Activated naive CD8-positive, alpha-beta T cell treated with anti-CD3 and anti-CD28 coated beads for 36 hours (primary cell): ENCODE measurements around the gene NFATC3. TPM values are rescaled to one million over a fixed set of nuclear protein-coding genes. Genes with fewer than 3 reads are reported as not detected.
A peak's percentile ranks its signal among the peaks of the same experiment; 100 is the strongest.

Experiments used
- DNase-seq: peaks from one replicate; pipeline ENCODE4 v3.0.0; 2021
- H3K27ac Mint-ChIP-seq: one replicate; pipeline ENCODE4 v1.8.0; 2022; ENCODE audit warnings: mild to moderate bottlenecking, moderate library complexity, mixed read lengths
- H3K27me3 Mint-ChIP-seq: one replicate; pipeline ENCODE4 v1.8.0; 2022; ENCODE audit warnings: mild to moderate bottlenecking, mixed read lengths
- H3K36me3 Mint-ChIP-seq: one replicate; pipeline ENCODE4 v1.8.0; 2021; ENCODE audit warnings: mild to moderate bottlenecking, mixed read lengths
- H3K4me1 Mint-ChIP-seq: one replicate; pipeline ENCODE4 v1.8.0; 2021; ENCODE audit warnings: mixed read lengths
- H3K4me3 Mint-ChIP-seq: one replicate; pipeline ENCODE4 v1.8.0; 2022; ENCODE audit warnings: mild to moderate bottlenecking, moderate library complexity, mixed read lengths
- H3K9me3 Mint-ChIP-seq: one replicate; pipeline ENCODE4 v1.8.0; 2022; ENCODE audit warnings: mixed read lengths
- total RNA-seq, 2 experiments: library from RNA; stranded (reverse); gene quantifications; one replicate each; pipeline ENCODE4 v1.2.3, GENCODE V29; 2021

The NFATC3 gene
- total RNA-seq, 2 experiments from 2014 or later: 76.3 to 79.2 TPM

DNA sequence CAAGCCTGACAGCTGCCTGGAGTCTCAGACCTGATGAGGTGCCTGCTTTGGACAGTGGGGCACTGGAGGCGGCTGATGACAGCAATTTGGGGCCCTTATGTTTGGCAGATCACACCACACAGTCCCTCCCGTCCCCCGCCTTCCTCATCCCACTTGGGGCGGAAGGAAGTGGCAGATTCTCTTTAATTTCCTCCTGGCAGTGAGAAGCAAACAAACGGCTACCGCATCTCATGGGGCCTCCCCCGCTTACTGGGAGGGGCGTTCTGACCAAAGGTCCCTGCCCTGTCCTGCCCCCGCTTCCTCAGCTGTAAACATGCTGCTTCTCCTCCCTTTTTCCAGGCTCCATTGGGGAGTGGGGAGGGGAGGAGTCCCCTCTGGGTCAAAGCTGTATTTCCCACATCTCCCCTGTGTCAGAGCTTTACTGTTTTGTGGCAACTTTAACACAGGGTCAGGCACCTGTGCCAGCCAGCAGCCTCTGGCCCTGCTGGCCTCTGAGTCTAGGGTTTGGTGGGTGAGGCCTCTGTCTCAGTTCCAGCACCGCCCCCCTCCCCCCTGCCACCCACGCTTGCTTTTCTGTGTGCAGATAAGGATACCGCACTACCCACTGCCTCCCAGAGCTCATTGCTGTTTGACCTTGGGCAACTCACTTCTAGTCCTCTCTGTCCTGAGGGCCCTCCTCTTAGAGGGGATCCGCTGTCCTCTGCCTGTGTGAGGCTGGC is 5.4 kb upstream of the NFATC3 start:
- Mint-ChIP-seq H3K4me1 (peaks cover 78% of the 10 kb centered on the region), H3K4me3 (peak overlapping the region; percentile 61), H3K27ac (peak overlapping the region; percentile 96), H3K27me3 (no peaks in the 10 kb centered on the region), H3K9me3 (no peaks in the 10 kb centered on the region), H3K36me3 (peaks cover 45% of the 10 kb centered on the region)
- peak; percentile 78 for DNase-seq

DNA sequence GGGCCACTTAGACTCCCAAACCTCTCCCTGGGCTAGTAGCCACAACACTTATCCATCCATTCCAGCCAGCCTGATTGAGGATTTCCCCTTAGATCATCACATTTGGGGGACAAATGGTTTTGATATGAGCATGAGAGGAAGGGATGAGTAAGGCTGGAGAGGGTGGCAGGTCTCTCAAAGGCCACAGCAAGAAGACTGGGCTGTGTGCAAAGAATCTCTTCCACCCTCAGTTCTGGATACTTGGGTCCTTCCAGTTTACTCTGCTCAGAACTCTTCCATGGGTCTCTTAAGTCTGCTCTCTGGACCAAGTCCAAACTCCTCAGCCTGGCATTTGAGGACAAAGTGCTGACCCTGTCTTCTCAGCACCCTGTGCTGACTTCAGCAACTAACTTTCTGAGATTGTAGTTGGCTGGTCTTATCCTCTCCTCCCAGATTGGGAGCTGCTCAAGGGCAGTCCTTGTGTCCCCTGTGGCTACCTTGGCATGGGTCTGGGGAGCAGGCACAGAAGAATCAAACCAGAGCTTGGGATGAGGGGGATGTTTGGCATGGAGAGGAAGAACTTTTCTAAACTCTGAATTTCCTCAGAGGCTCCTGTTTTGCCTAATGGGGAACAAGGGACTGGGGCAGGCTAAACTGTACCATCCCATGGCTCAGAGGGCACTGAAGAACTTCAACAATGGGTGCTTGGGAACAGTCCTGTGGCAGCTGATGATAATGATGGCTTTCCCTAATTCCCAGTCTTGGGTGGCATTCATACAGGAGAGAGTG is 3.1 kb upstream of the NFATC3 start:
- Mint-ChIP-seq H3K27me3 (no peaks in the 10 kb centered on the region), H3K36me3 (peaks cover 26% of the 10 kb centered on the region), H3K9me3 (no peaks in the 10 kb centered on the region), H3K4me3 (no peak overlapping the region), H3K4me1 (peaks cover 60% of the 10 kb centered on the region), H3K27ac (peak overlapping the region; percentile 96)
- DNase-seq: no peak

DNA sequence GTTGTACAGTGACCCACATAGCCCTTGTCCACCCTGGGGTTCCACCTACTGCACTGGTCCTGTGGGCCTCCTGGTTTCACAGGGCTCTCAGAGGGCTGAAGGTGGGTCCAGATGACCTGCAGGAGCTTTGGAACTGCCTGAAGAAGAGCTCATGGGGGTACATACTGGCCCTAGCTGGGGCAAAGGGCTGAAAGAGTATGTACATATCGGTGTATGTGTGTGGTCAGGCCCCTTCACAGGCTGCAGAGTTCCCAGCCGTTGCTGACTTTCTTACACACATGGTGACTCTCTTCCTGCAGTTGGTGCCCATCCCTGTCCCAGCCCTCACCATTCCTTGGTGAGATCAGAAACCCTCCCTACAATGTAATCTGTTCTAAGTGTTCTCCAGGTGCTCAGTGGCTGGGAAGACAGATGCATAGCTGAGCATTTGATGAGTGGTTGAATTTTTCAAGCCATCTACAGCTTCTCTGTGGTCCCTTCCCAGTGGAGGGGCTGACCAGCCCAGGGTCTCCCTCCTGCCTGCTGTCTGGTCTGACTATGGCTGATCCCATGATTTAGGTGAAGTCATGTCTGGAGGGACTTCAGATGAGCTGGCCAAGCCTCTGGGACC is 2.4 kb upstream of the NFATC3 start:
- H3K4me1 Mint-ChIP-seq: peaks cover 61% of the 10 kb centered on the region
- H3K27ac Mint-ChIP-seq: peak overlapping the region; percentile 96
- no peak overlapping the region for H3K4me3 Mint-ChIP-seq
- peaks cover 23% of the 10 kb centered on the region for H3K36me3 Mint-ChIP-seq
- H3K27me3 Mint-ChIP-seq: no peaks in the 10 kb centered on the region
- no peaks in the 10 kb centered on the region for H3K9me3 Mint-ChIP-seq
- DNase-seq: no peak

DNA sequence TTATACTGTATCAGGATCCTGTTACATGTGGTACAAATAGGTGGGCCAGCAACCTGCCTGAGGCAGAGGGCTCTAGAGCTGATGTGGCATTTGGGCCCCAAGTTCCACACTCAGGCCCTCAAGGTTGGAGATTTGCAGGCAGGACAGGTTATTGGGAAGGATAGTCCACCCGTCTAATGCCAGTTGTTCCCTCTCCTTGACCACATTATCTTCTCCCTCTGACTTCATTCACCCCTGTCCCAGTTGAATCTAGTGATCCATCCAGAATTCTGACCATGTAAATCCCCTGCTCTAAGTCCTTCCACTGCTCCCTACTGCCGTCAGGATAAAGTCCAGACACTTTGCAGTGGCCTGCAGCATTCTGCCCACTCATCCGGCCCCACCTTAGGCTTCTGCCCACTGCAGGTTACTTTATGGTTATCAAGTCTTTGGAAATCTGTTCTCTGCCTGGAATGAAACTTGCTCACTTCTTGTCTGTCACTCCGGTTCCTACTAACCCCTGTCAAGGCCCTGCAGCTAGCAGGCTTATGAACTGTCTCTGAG is 1.9 kb upstream of the NFATC3 start:
- no peaks in the 10 kb centered on the region for H3K27me3 Mint-ChIP-seq
- H3K36me3 Mint-ChIP-seq: peaks cover 17% of the 10 kb centered on the region
- DNase-seq: no peak
- no peaks in the 10 kb centered on the region for H3K9me3 Mint-ChIP-seq
- peaks cover 59% of the 10 kb centered on the region for H3K4me1 Mint-ChIP-seq
- H3K4me3 Mint-ChIP-seq: no peak overlapping the region
- peak overlapping the region; percentile 96 for H3K27ac Mint-ChIP-seq

DNA sequence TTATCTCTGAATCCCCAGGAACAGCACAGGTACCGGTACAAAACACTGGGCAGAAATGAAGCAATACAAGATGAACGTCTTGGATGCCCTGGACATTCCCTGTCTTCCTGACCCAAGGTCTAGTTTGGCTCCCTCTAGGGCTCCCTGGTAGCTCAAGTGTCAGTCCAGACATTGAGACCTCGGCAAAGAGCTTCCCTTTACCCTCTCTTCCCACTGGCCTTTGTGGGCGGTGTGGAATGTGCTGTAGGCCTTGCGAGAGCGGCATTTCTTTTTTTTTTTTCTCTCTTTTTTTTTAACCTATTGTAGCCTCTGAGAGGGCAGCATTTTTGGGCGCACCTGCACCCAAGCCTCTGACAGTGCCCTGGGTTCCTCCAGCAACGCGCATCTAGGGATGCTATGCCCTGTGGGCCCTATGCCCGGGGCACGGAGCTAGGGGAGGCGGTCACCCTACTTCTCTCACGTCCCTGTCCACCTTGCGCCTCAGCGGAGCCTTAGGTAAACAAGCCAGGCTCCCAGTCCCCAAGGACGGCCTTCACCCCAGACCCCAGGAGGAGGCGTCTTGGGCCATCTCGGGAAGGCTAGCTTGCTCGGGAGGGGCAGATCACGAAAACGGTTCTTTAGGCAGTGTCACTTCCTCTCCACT is 1.2 kb upstream of the NFATC3 start:
- Mint-ChIP-seq H3K27ac (peak overlapping the region; percentile 96), H3K36me3 (peaks cover 13% of the 10 kb centered on the region), H3K9me3 (no peaks in the 10 kb centered on the region), H3K4me1 (peaks cover 58% of the 10 kb centered on the region), H3K4me3 (peak overlapping the region; percentile 76), H3K27me3 (no peaks in the 10 kb centered on the region)
- no peak for DNase-seq

DNA sequence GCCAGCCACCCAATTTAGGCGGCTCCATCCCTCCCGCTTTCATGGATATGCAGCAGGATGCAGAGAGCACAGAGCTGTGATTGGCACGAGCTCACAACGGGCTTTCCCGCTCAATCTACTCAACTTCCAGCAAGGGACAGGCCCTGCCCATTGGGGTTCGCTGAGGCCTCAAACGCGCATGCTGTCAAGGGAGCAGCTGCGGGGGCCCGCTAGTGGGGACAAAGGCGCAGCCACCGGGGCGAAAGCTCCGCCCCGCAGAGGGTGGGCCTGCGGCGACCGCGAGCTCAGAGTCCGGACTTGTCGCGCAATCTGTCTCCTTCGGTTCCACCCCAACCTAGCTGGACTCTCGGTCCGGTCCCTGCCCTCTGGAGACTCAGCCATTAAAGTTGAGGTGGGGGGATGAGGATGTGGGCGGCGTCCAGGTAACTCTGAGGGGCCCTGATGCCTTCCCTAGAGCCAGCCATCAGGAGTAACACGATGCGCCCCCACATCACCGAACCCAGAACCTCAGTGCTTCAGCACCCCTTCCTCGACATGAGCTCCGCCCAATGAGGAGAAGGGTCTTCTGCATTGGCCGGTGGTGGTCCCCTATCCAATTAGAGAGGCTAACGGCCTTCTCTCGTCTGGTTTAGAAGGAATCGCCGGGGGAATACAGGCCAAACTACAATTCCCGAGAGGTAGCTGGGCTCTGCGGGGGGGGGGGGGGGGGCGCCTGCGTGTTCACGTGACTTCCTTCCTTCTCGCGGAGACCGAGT is 489 bp upstream of the NFATC3 start:
- H3K9me3 Mint-ChIP-seq: no peaks in the 10 kb centered on the region
- peak; percentile 93 for DNase-seq
- H3K27ac Mint-ChIP-seq: peak overlapping the region; percentile 96
- H3K27me3 Mint-ChIP-seq: no peaks in the 10 kb centered on the region
- H3K4me1 Mint-ChIP-seq: peaks cover 58% of the 10 kb centered on the region
- peak overlapping the region; percentile 76 for H3K4me3 Mint-ChIP-seq
- H3K36me3 Mint-ChIP-seq: peaks cover 11% of the 10 kb centered on the region

DNA sequence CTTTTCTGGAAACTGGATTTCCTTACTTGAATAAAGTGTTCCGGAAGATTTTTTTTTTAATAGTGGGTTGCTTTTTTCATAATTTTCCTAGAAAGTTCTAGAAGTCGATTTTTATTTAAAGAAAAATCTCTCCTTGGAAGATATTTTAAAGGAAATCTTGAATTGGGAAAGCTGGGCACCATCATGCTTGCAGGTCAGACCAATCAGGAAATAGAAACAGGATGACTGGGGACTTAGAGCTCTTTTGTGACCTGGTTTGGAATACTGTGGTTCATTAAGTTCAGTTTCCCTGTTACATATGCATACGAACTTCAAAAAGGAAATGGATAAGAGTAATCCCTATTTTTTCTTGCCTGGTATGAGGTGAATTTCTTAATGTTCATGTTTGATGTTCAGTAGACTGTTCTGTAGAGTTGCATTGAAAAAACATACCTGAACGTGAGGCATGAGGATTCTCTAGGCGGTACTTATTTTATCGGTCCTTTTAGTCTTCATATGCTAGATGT is 1.2 kb downstream of the NFATC3 start:
- H3K4me3 Mint-ChIP-seq: peak overlapping the region; percentile 88
- H3K9me3 Mint-ChIP-seq: no peaks in the 10 kb centered on the region
- H3K27ac Mint-ChIP-seq: peak overlapping the region; percentile 83
- no peaks in the 10 kb centered on the region for H3K27me3 Mint-ChIP-seq
- peaks cover 58% of the 10 kb centered on the region for H3K4me1 Mint-ChIP-seq
- peaks cover 5% of the 10 kb centered on the region for H3K36me3 Mint-ChIP-seq
- DNase-seq: no peak

DNA sequence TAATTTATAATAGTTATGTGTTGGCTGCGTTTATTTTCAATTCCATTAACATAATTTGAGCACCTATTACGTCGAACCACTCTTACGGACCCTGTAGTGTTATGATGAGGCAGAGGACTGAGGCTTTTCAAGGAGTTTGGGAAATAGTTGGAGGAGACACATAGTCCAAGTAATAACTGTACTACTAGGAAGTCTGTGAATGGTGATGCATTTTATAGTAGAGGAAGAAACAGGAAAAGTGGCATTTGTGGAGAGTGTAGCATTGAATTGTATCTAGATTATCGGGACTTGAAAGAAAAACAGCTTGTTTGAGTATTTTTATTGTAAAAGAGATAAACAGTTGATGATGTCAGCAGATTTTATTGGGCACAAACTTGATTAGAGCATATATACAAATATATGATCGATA is 1.7 kb downstream of the NFATC3 start:
- Mint-ChIP-seq H3K4me3 (peak overlapping the region; percentile 88), H3K36me3 (peaks cover 5% of the 10 kb centered on the region), H3K27ac (peak overlapping the region; percentile 83), H3K4me1 (peaks cover 58% of the 10 kb centered on the region), H3K27me3 (no peaks in the 10 kb centered on the region), H3K9me3 (no peaks in the 10 kb centered on the region)
- no peak for DNase-seq

DNA sequence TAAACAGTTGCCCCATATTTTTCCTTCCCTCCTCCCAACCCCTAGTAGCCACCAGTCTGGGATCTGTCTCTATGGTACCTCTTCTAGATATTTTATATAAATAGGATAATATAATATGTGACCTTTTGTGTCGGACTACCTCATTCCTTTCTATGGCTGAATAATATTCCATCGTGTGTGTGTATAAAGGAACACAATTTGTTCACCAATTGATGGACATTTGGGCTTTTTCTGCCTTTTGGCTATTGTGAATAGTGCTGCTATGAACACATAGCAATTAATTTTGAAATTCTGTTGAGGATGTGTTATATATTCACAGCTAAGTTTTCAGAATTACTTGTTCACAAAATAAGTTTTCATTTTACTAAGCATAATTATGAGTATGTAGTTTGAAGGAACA is 2.5 kb downstream of the NFATC3 start:
- Mint-ChIP-seq H3K4me1 (peaks cover 56% of the 10 kb centered on the region), H3K36me3 (peaks cover 5% of the 10 kb centered on the region), H3K4me3 (peak overlapping the region; percentile 88), H3K27me3 (no peaks in the 10 kb centered on the region), H3K9me3 (no peaks in the 10 kb centered on the region), H3K27ac (peak overlapping the region; percentile 65)
- DNase-seq: no peak

DNA sequence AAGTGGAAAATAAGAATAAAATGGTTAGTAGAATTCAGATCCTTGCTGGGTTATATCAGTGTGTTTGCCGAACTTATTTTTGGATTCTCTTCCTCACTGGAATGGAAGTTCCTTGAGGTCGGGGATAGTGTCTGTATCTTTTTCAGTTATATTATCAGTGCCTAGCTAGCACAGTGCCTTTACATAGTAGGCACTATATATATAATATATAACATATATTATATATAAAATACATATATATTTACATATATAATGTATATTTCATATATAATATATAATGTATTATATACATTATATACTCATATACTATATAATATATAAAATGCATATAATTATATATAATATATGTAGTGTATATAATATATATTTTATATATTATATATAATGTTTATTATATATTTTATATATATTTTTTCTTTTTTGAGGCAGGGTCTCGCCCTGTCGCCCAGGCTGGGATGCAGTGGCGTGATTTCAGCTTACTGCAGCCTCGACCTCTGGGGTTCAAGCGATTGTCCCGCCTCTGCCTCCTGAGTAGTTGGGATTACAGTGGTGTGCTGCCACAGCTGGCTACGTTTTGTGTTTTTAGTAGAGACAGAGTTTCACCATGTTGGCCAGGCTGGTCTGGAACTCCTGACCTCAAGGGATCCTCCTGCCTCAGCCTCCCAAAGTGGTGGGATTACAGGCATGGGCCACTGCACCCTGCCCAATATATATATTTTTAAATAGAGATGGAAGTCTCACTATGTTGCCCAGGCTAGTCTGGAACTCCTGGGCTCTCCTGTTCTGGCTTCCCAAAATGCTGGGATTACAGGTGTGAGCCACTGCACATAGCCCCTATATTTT is 3.2 kb downstream of the NFATC3 start:
- H3K9me3 Mint-ChIP-seq: no peaks in the 10 kb centered on the region
- peak overlapping the region; percentile 88 for H3K4me3 Mint-ChIP-seq
- peaks cover 58% of the 10 kb centered on the region for H3K4me1 Mint-ChIP-seq
- H3K36me3 Mint-ChIP-seq: peaks cover 5% of the 10 kb centered on the region
- no peaks in the 10 kb centered on the region for H3K27me3 Mint-ChIP-seq
- H3K27ac Mint-ChIP-seq: peak overlapping the region; percentile 83
- DNase-seq: no peak

DNA sequence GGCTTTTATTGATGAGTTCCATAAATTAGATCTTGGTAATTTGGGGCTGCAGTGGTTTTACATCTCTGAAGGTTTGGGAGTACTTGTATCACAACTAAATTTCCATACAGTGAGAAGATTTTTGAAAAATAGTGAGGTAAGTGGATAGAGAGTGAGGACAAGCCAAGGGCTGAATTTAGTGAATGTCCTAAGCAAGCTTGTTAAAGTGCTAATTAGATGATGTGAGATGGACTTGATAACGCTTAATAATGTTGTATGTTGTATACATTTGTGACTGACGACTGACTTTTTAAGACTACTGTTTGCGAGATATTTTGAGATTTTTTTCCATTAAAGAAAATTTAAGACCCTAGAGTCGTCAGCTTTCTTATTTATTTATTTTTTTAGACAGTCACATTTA is 3.9 kb downstream of the NFATC3 start:
- H3K4me3 Mint-ChIP-seq: peak overlapping the region; percentile 76
- no peaks in the 10 kb centered on the region for H3K27me3 Mint-ChIP-seq

DNA sequence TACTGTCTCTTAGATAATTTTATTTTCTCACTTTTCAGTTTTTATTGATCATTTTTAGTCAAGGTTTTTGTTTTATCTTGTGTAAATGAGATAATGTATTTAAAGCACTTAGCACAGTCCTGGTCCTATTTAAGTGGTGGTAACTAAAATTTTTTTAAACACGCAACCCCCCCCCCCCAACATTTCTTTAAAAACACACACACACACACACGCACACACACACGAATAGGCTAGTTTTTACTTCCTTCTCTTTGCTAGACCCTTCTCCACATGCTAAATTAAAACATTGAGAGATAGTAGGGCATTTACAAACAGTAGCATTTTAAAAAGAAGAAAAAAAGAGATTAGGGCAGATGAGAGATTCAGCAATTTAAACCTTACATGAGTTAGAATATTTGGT is 5.0 kb downstream of the NFATC3 start:
- Mint-ChIP-seq H3K4me3 (peak overlapping the region; percentile 77), H3K9me3 (no peaks in the 10 kb centered on the region), H3K27me3 (no peaks in the 10 kb centered on the region), H3K27ac (peak overlapping the region; percentile 83), H3K4me1 (peaks cover 64% of the 10 kb centered on the region), H3K36me3 (peaks cover 7% of the 10 kb centered on the region)
- no peak for DNase-seq

More for the DNA sequence above, 3.9 kb downstream of the NFATC3 start:
- Mint-ChIP-seq H3K27ac (peak overlapping the region; percentile 83), H3K36me3 (peaks cover 5% of the 10 kb centered on the region), H3K4me1 (peaks cover 58% of the 10 kb centered on the region), H3K9me3 (no peaks in the 10 kb centered on the region)
- no peak for DNase-seq

DNA sequence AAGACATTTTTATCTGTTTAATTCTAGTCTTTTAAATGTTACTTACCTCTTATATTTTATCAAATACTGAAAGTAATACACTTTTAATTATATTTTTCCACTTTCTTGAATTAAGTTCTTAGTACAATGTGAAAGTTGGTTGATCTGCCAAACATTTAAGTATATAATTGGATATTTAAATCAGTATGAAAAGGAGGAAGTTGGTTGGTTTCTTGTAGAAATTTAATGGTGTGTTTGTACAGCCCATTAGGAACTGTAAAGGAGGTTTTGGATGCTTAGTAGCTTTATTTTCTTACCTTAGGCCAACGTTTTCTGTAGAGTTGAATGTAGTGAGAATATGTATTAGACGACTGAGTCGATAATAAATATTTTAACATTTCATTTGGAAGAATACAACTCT is 5.4 kb downstream of the NFATC3 start:
- Mint-ChIP-seq H3K4me3 (peak overlapping the region; percentile 77), H3K36me3 (peaks cover 9% of the 10 kb centered on the region), H3K27me3 (no peaks in the 10 kb centered on the region), H3K9me3 (no peaks in the 10 kb centered on the region), H3K4me1 (peaks cover 67% of the 10 kb centered on the region), H3K27ac (peak overlapping the region; percentile 83)
- no peak for DNase-seq
